GM10266 (cell line): ENCODE data around the gene BRINP3.

ENCODE experiments used
- DNase-seq: peaks from one replicate; pipeline ENCODE4 v3.0.0; 2012; ENCODE audit errors: extremely low spot score
- TF ChIP-seq, protein P1 (sequence below): IDR thresholded peaks from 2 replicates; pipeline ENCODE4 v1.5.1; 2012; ENCODE audit warnings: mild to moderate bottlenecking, low read depth; ENCODE audit not compliant: control insufficient read depth, insufficient read depth; ENCODE audit errors: missing control alignments

Gene BRINP3

DNA sequence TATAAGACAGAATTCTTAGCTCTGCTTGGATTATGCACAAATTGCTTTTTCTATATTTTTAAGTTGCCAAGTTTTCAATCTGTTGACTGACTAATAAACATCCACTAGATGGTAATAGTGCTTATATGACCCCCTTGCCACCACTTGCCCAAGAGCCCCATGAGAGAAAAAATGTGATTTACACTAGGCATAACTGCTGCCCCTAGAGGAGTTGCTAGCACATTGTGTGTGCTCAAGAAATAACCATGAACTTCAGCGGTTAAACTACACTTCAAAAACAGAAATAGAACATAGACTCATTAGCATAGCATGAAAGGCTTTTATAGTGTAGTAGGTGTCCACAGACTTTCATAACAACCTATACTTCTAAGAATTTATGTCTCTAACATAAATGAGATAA, 61.4 kb downstream of the BRINP3 start:
- no peak for DNase-seq
- TF ChIP-seq, protein P1, sequence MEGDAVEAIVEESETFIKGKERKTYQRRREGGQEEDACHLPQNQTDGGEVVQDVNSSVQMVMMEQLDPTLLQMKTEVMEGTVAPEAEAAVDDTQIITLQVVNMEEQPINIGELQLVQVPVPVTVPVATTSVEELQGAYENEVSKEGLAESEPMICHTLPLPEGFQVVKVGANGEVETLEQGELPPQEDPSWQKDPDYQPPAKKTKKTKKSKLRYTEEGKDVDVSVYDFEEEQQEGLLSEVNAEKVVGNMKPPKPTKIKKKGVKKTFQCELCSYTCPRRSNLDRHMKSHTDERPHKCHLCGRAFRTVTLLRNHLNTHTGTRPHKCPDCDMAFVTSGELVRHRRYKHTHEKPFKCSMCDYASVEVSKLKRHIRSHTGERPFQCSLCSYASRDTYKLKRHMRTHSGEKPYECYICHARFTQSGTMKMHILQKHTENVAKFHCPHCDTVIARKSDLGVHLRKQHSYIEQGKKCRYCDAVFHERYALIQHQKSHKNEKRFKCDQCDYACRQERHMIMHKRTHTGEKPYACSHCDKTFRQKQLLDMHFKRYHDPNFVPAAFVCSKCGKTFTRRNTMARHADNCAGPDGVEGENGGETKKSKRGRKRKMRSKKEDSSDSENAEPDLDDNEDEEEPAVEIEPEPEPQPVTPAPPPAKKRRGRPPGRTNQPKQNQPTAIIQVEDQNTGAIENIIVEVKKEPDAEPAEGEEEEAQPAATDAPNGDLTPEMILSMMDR, result no peak

DNA sequence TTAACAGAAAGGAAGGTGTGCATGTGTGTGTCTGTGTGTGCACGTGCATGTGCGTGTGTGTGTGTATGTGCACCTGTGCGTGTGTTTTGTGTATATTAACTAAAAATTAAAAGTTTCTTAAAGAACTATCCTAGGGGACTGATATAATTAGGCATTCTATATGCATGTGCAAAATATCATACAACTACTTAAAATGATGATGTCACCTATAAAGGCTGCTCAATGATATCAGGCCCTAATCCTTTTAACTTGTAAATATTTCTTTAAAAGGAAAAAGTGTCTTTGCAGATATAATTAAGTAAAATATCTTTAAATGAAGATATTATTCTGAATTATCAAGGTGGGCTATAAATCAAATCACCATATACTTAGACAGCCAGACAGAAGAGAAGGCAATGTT, 64.5 kb downstream of the BRINP3 start:
- DNase-seq, result no peak
- TF ChIP-seq, protein P1, result no peak

DNA sequence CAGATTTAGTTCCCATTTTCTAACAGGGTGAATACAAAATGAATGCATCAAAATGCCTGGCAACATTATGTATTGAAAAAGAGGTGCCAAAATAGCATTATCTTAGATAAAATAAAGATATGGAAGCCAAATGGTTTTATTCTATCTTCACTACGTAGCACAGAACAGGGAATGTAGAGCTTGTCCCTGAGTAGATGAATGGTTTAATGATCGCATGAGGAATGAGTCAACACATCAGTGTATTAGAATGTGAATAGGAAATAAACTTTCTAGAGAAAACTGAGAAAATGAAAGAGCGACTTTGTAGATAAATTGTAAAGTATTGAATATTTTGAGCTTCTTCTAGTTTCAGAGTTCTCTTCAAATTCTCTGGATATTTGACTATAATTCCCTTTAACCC, 74.3 kb downstream of the BRINP3 start:
- TF ChIP-seq, protein P1, result no peak
- no peak for DNase-seq

DNA sequence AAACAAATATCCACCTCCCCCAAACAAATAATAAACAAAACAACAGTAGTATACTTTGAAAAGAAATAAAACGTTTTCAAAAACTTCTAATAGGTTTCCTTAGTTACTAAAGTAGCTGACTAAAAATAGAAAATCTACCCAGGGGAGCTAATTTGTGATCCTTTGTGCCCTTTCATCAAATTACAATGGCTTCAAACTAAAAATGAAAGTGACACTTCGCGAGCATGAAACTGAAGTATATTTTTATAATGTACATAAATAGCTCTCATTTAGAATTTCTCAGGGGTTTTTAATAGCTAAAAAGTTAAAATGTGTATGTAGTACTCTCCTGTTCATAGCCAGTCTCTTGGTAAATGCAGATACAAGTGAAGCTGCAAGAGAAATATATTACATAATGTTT, 78.4 kb downstream of the BRINP3 start:
- TF ChIP-seq, protein P1, result no peak
- no peak for DNase-seq

DNA sequence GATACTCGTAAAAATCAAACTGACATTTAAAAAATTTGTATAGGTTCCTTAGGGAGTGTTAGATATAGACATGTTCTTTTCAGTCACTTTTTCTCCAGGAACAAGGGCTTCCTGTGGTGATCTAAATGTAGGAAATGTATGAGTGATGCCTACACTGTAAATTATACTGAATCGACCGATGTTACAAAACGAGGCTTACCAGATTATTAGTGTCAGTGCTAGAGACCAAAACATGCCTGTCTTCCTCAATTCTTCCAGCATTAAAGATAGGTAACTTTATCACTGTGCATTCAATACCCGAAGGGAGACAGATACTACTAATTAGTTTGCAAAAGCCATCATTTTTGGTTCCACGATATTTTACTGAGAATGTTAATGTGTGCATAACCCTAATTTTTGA, 86.1 kb downstream of the BRINP3 start:
- TF ChIP-seq, protein P1, result no peak
- DNase-seq, result no peak

DNA sequence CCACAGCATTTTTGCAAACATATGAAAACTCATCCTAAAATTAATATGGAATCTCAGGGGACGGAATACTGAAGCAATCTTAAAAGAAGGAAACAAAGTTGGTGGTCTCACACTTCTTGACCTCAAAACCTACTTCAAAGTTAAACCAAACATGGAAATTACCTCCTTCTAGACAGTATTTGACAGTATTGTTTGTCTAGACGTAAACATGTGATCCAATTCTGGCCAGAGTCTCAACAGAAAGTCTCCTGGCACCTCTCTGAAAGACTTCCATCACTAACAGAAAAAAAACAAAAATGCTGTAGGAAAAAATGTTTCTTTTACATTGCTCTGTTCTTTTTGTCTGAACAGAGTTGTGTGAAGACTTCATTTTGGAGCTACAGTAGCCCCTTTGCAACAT, 99.7 kb downstream of the BRINP3 start:
- no peak for DNase-seq
- TF ChIP-seq, protein P1, result no peak

DNA sequence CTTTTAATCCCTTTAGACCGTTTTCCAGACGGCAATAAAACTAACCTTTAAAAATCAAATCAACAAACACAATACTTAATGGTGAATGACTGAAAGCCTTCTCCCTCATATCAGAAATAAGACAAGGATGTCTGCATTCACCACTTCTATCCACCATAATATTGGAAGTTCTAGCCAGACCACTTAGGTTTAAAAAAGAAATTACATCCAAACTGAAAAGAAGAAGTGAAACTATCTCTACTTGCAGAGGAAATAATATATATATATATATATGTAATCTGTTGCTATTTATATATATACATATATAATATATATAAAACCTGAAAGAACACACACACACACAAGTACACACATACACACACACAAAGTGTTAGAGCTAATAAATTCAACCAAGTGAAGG, 100.4 kb downstream of the BRINP3 start:
- TF ChIP-seq, protein P1, result no peak

More for the DNA sequence above, 100.4 kb downstream of the BRINP3 start:
- no peak for DNase-seq
